ENCODE measurements around the gene NPTX2. TPM values are rescaled to one million over a fixed set of nuclear protein-coding genes. Genes with fewer than 3 reads are reported as not detected.

Gene NPTX2
- total RNA-seq, 1 donor, result 1.1 TPM

GRCh38 chr7:98640375-98640774 is 23.3 kb downstream of the NPTX2 start:
- H3K79me2 ChIP-seq (ENCODE audit: insufficient read depth, low read length), result no peaks in the 10 kb centered on the region
- H3K4me3 ChIP-seq (ENCODE audit: insufficient read depth, low read length), result no peak overlapping the region
- peaks cover 2% of the 10 kb centered on the region for H3K9me3 ChIP-seq (ENCODE audit: low read depth, low read length)
- H3K36me3 ChIP-seq (ENCODE audit: insufficient read depth, low read length), result no peaks in the 10 kb centered on the region
- H4K20me1 ChIP-seq (ENCODE audit: insufficient read depth, low read length), result no peaks in the 10 kb centered on the region
- H3K27ac ChIP-seq (ENCODE audit: low read depth, low read length), result no peak overlapping the region
- no peaks in the 10 kb centered on the region for H3K27me3 ChIP-seq (ENCODE audit: insufficient read depth, low read length)
- no peak overlapping the region for H3K4me2 ChIP-seq (ENCODE audit: insufficient read depth, low read length)
- no peak overlapping the region for H2AFZ ChIP-seq (ENCODE audit: low read length)
- no peaks in the 10 kb centered on the region for H3K4me1 ChIP-seq (ENCODE audit: insufficient read depth, low read length)
- no peak for TF ChIP-seq CTCF (IDR thresholded peaks at IDR 0.05; ENCODE audit: extremely low read depth, low read depth, low read length)
- DNase-seq (ENCODE audit: insufficient read length, low spot score, missing footprints), result peak; percentile 51

- peaks cover 2% of the 10 kb centered on the region for H3K9me3 ChIP-seq (ENCODE audit: low read depth, low read length)
- no peak overlapping the region for H3K4me3 ChIP-seq (ENCODE audit: insufficient read depth, low read length)
- TF ChIP-seq CTCF (IDR thresholded peaks at IDR 0.05; ENCODE audit: extremely low read depth, low read depth, low read length), result no peak
These were observed 24.8 kb downstream of the NPTX2 start for GRCh38 chr7:98641646-98642500.

GRCh38 chr7:98643236-98643985 is 26.3 kb downstream of the NPTX2 start:
- DNase-seq (ENCODE audit: insufficient read length, low spot score, missing footprints), result no peak
- Histone ChIP-seq H3K36me3 (ENCODE audit: insufficient read depth, low read length) (no peaks in the 10 kb centered on the region), H3K4me2 (ENCODE audit: insufficient read depth, low read length) (no peak overlapping the region), H2AFZ (ENCODE audit: low read length) (no peak overlapping the region), H3K9me3 (ENCODE audit: low read depth, low read length) (no peaks in the 10 kb centered on the region), H3K27me3 (ENCODE audit: insufficient read depth, low read length) (no peaks in the 10 kb centered on the region), H3K79me2 (ENCODE audit: insufficient read depth, low read length) (no peaks in the 10 kb centered on the region), H3K4me3 (ENCODE audit: insufficient read depth, low read length) (no peak overlapping the region), H3K27ac (ENCODE audit: low read depth, low read length) (no peak overlapping the region), H4K20me1 (ENCODE audit: insufficient read depth, low read length) (no peaks in the 10 kb centered on the region), H3K4me1 (ENCODE audit: insufficient read depth, low read length) (no peaks in the 10 kb centered on the region)
- TF ChIP-seq CTCF (IDR thresholded peaks at IDR 0.05; ENCODE audit: extremely low read depth, low read depth, low read length), result no peak

More at GRCh38 chr7:98641646-98642500, 24.8 kb downstream of the NPTX2 start:
- Histone ChIP-seq H4K20me1 (ENCODE audit: insufficient read depth, low read length) (no peaks in the 10 kb centered on the region), H3K36me3 (ENCODE audit: insufficient read depth, low read length) (no peaks in the 10 kb centered on the region), H3K4me1 (ENCODE audit: insufficient read depth, low read length) (no peaks in the 10 kb centered on the region), H2AFZ (ENCODE audit: low read length) (no peak overlapping the region), H3K79me2 (ENCODE audit: insufficient read depth, low read length) (no peaks in the 10 kb centered on the region), H3K4me2 (ENCODE audit: insufficient read depth, low read length) (no peak overlapping the region), H3K27me3 (ENCODE audit: insufficient read depth, low read length) (no peaks in the 10 kb centered on the region), H3K27ac (ENCODE audit: low read depth, low read length) (no peak overlapping the region)
- no peak for DNase-seq (ENCODE audit: insufficient read length, low spot score, missing footprints)

- DNase-seq (ENCODE audit: insufficient read length, low spot score, missing footprints), result no peak
- Histone ChIP-seq H3K4me2 (ENCODE audit: insufficient read depth, low read length) (no peak overlapping the region), H3K4me3 (ENCODE audit: insufficient read depth, low read length) (no peak overlapping the region)
These were observed 29.4 kb downstream of the NPTX2 start for GRCh38 chr7:98646465-98646864.

More at GRCh38 chr7:98646465-98646864, 29.4 kb downstream of the NPTX2 start:
- H4K20me1 ChIP-seq (ENCODE audit: insufficient read depth, low read length), result no peaks in the 10 kb centered on the region
- no peaks in the 10 kb centered on the region for H3K79me2 ChIP-seq (ENCODE audit: insufficient read depth, low read length)
- H3K27ac ChIP-seq (ENCODE audit: low read depth, low read length), result no peak overlapping the region
- no peaks in the 10 kb centered on the region for H3K9me3 ChIP-seq (ENCODE audit: low read depth, low read length)
- no peaks in the 10 kb centered on the region for H3K27me3 ChIP-seq (ENCODE audit: insufficient read depth, low read length)
- H3K4me1 ChIP-seq (ENCODE audit: insufficient read depth, low read length), result no peaks in the 10 kb centered on the region
- no peak for TF ChIP-seq CTCF (IDR thresholded peaks at IDR 0.05; ENCODE audit: extremely low read depth, low read depth, low read length)
- no peak overlapping the region for H2AFZ ChIP-seq (ENCODE audit: low read length)
- H3K36me3 ChIP-seq (ENCODE audit: insufficient read depth, low read length), result no peaks in the 10 kb centered on the region
